GM12878 (cell line): ENCODE measurements around the gene RPL10. TPM values are rescaled to one million over a fixed set of nuclear protein-coding genes. Genes with fewer than 3 reads are reported as not detected.
A peak's percentile ranks its signal among the peaks of the same experiment; 100 is the strongest.
"Not testable (repeated sequence)": the region's sequence is repeated elsewhere in the genome, so short reads cannot be mapped to it uniquely, and the experiment has no call there.

Experiments used
- ATAC-seq: fragments of 200-7000 bp; cut with Tn5 transposase; 3 replicates; pipeline ENCODE4 v1.9.1; 2020; ENCODE audit warnings: mild to moderate bottlenecking, moderate library complexity
- BruUV-seq: library from RNA; stranded (reverse); fragments of 400-500 nt; replicated peaks from 2 replicates; lab custom pipeline; 2021; lab: Mats Ljungman, UMichigan
- CTCF ChIA-PET: fragments of 300-600 bp; sonication (Branson Sonifier 250); formaldehyde crosslinking; extraction: SDS; loops from one replicate; lab custom pipeline; 2021; ENCODE audit warnings: inconsistent platforms; lab: Yijun Ruan, JAX
- POLR2A ChIA-PET: fragments of 350-600 bp; formaldehyde crosslinking; extraction: SDS; loops from one replicate; lab custom pipeline; 2021; ENCODE audit warnings: inconsistent platforms; lab: Charles Lee
- RAD21 ChIA-PET: fragments of 300-600 bp; sonication (Branson Sonifier 250); formaldehyde crosslinking; loops from one replicate; lab custom pipeline; 2023; ENCODE audit warnings: antibody characterized with exemption; ENCODE audit not compliant: unreplicated experiment; lab: Charles Lee
- SMC1A ChIA-PET: fragments of 300-600 bp; sonication (Branson Sonifier 250); formaldehyde crosslinking; loops from one replicate; lab custom pipeline; 2023; ENCODE audit not compliant: unreplicated experiment, uncharacterized antibody; lab: Charles Lee
- DNase-seq: peaks from one replicate; pipeline ENCODE4 v3.0.0-alpha.2; 2011; ENCODE audit warnings: low read depth, low spot score
- FAIRE-seq: peaks from 3 replicates; lab custom pipeline; 2011; peaks lifted over from hg19 to GRCh38; lab: Jason Lieb, UNC
- H2AFZ ChIP-seq: 2 replicates; pipeline ENCODE4 v1.6.0; 2011; ENCODE audit warnings: low read depth, low read length, control low read depth; ENCODE audit not compliant: control insufficient read depth
- H3K27ac ChIP-seq: 2 replicates; pipeline ENCODE4 v1.5.1; 2011; ENCODE audit warnings: control low read depth; ENCODE audit not compliant: control insufficient read depth, insufficient read depth
- H3K27me3 ChIP-seq, 2 experiments: replicated peaks in 1 of 2; 2 replicates each; pipeline versions ENCODE4 v1.6.0 to v1.6.1; 2011; ENCODE audit warnings: low read length in 1 of 2; ENCODE audit not compliant: control insufficient read depth in 2 of 2, insufficient read depth in 2 of 2
- H3K36me3 ChIP-seq, 2 experiments: 2 replicates each; pipeline ENCODE4 v1.5.1; 2011; ENCODE audit warnings: low read length in 1 of 2; ENCODE audit not compliant: control insufficient read depth in 2 of 2, insufficient read depth in 2 of 2
- H3K4me1 ChIP-seq: 2 replicates; pipeline ENCODE4 v1.6.1; 2011; ENCODE audit warnings: mild to moderate bottlenecking, low read length, moderate library complexity, mixed read lengths; ENCODE audit not compliant: control insufficient read depth, insufficient read depth
- H3K4me2 ChIP-seq: 2 replicates; pipeline ENCODE4 v1.6.0; 2011; ENCODE audit warnings: control low read depth; ENCODE audit not compliant: control insufficient read depth, insufficient read depth
- H3K4me3 ChIP-seq: fragments of 200-600 bp; sonication (generic); 2 replicates; pipeline ENCODE4 v1.5.1; 2016
- H3K79me2 ChIP-seq: 2 replicates; pipeline ENCODE4 v1.6.0; 2011; ENCODE audit warnings: low read length; ENCODE audit not compliant: control insufficient read depth, insufficient read depth
- H3K9ac ChIP-seq: 2 replicates; pipeline ENCODE4 v1.8.0; 2011; ENCODE audit warnings: low read length, control low read depth, mixed read lengths; ENCODE audit not compliant: control insufficient read depth, insufficient read depth
- H3K9me3 ChIP-seq: replicated peaks from 3 replicates; pipeline ENCODE4 v1.5.1; 2011; ENCODE audit warnings: mild to moderate bottlenecking, low read length; ENCODE audit not compliant: control insufficient read depth, insufficient read depth
- H4K20me1 ChIP-seq: 2 replicates; pipeline ENCODE4 v1.6.0; 2011; ENCODE audit not compliant: control insufficient read depth, insufficient read depth
- PAX5 ChIP-seq: IDR thresholded peaks from 2 replicates; pipeline ENCODE4 v1.6.1; 2011; ENCODE audit warnings: low read depth, low read length, borderline replicate concordance
- WGBS: methylation state at CpG from one replicate; pipeline ENCODE4 v1.1.6; 2016; ENCODE audit warnings: low lambda C conversion rate; ENCODE audit not compliant: insufficient replicate concordance, insufficient coverage; ENCODE audit errors: missing lambda C conversion rate; 5-methylcytosine and 5-hydroxymethylcytosine counted together
- in situ Hi-C: fragments of 300-500 bp; cut with MboI; formaldehyde crosslinking; loops from 9 replicates; pipeline ENCODE4 v1.14.3; 2018; ENCODE audit warnings: mixed read lengths
- intact Hi-C: fragments of 100-400 bp; cut with micrococcal nuclease; formaldehyde crosslinking; loops from one replicate; pipeline ENCODE4 v1.14.2; 2022; ENCODE audit not compliant: unreplicated experiment
- polyA plus RNA-seq, 11 experiments: library from polyadenylated mRNA; depleted of rRNA in 4 of 11; unstranded in 6 of 11; stranded (reverse) in 5 of 11; fragments of >200 nt; fragmentation: Nextera tagmentation in 4 of 11; fragmentation: Illumina TruSeq in 1 of 11; extraction: Ambion mirVana in 4 of 11; extraction: Trizol in 1 of 11; gene quantifications; 1 replicate in 1 of 11; 2 replicates in 10 of 11; pipeline versions ENCODE4 v1.2.1 to v1.2.3, GENCODE V29; 2011 to 2016; ENCODE audit warnings: inconsistent platforms in 2 of 11, missing spikeins in 2 of 11, low read depth in 1 of 11
- total RNA-seq, 4 experiments: library from RNA; depleted of rRNA in 3 of 4; stranded (reverse); fragments of >200 nt in 3 of 4; fragmentation: Illumina TruSeq in 1 of 4; extraction: Trizol in 1 of 4; gene quantifications; 2 replicates each; pipeline versions ENCODE4 v1.2.1 to v1.2.3, GENCODE V29; 2013 to 2021
- TF ChIP-seq, protein P1 (sequence below), 3 experiments: IDR thresholded peaks in 2 of 3; conservative IDR thresholded peaks in 1 of 3; 2 replicates each; pipeline ENCODE4 v1.5.1; 2011; ENCODE audit warnings: low read depth in 3 of 3, low read length in 3 of 3, mild to moderate bottlenecking in 3 of 3, control low read depth in 2 of 3, moderate library complexity in 2 of 3, inconsistent platforms in 1 of 3, mixed read lengths in 1 of 3; ENCODE audit not compliant: control insufficient read depth in 2 of 3, insufficient read depth in 1 of 3; ENCODE audit errors: extremely low read depth in 1 of 3

The RPL10 gene
- total and polyA plus RNA-seq, 10 of the 15 experiments (the other 5 are each of a cell fraction or from before 2014, with no cell fraction given): 1,938 to 7,222 (median 4,494) TPM

DNA sequence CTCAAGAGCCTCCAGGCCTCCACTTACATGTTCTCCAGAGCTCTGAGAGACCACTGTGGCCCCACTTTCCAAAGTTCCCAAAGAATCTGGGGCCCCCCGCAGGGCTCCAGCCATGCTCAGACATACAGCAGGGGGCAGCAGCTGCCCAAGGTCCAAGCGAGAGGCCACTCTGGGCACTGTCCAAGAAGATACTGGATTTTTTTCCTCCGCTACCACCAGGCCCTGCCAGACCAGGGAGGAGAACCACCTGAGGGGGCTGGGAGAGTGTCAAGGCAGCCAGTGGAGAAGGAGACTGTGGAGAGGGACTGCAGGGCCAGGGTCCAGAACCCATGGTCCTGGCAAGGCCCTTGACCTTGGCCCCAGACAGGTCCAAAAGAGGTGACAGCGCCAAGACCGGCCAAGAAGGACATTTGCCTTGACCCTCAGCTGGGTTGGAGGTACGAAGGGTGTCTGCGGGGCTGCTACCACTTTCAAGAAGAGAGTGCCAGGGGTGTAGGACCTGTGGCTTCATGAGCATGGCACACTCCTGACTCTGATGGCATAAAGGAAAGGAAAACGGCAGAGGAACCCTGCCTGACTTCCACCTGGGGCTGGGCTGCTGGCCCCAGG is 13.8 kb upstream of the RPL10 start:
- DNase-seq: no peak
- WGBS: 51% methylated on average over 8 of the region's 8 CpGs
- ChIA-PET RAD21 (interaction anchor here (2.0 kb wide), 1 partner anchor 11 kb away, joined by 10 read pairs; the partner anchor contains the start of gene FLNA), SMC1A (no interaction called here), CTCF (no interaction called here), POLR2A (interaction anchor here (1.4 kb wide), 1 partner anchor 10 kb away, joined by 6 read pairs; the partner anchor contains the start of gene FLNA)
- in situ Hi-C loops: no loop called here
- H3K9ac ChIP-seq: no peak overlapping the region
- no peaks in the 10 kb centered on the region for H3K27me3 ChIP-seq
- no peak overlapping the region for H2AFZ ChIP-seq
- TF ChIP-seq, protein P1, sequence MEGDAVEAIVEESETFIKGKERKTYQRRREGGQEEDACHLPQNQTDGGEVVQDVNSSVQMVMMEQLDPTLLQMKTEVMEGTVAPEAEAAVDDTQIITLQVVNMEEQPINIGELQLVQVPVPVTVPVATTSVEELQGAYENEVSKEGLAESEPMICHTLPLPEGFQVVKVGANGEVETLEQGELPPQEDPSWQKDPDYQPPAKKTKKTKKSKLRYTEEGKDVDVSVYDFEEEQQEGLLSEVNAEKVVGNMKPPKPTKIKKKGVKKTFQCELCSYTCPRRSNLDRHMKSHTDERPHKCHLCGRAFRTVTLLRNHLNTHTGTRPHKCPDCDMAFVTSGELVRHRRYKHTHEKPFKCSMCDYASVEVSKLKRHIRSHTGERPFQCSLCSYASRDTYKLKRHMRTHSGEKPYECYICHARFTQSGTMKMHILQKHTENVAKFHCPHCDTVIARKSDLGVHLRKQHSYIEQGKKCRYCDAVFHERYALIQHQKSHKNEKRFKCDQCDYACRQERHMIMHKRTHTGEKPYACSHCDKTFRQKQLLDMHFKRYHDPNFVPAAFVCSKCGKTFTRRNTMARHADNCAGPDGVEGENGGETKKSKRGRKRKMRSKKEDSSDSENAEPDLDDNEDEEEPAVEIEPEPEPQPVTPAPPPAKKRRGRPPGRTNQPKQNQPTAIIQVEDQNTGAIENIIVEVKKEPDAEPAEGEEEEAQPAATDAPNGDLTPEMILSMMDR (IDR thresholded peaks at IDR 0.05 in 2 of 3, conservative IDR thresholded peaks at IDR 0.05 in 1 of 3; ENCODE audit: control insufficient read depth in 2 of 3, extremely low read depth in 1 of 3, insufficient read depth in 1 of 3, low read depth in 3 of 3, low read length in 3 of 3): peak in 1 of 3 experiments; percentile 14; a peak in 1 of 6 replicates
- no peak for TF ChIP-seq PAX5
- H3K79me2 ChIP-seq: peaks cover 12% of the 10 kb centered on the region
- no peak overlapping the region for H3K4me2 ChIP-seq
- intact Hi-C loops: no loop called here
- H3K4me3 ChIP-seq: no peak overlapping the region
- no peaks in the 10 kb centered on the region; the same call in 1 of the 2 replicates for H3K4me1 ChIP-seq
- no peak for ATAC-seq
- FAIRE-seq: no peak
- H3K36me3 ChIP-seq: no peaks in the 10 kb centered on the region; a peak in 1 of 4 replicates
- H4K20me1 ChIP-seq: no peaks in the 10 kb centered on the region
- no TSS peak for BruUV-seq
- H3K9me3 ChIP-seq: no peaks in the 10 kb centered on the region; the same call in 2 of the 3 replicates
- no peak overlapping the region for H3K27ac ChIP-seq

DNA sequence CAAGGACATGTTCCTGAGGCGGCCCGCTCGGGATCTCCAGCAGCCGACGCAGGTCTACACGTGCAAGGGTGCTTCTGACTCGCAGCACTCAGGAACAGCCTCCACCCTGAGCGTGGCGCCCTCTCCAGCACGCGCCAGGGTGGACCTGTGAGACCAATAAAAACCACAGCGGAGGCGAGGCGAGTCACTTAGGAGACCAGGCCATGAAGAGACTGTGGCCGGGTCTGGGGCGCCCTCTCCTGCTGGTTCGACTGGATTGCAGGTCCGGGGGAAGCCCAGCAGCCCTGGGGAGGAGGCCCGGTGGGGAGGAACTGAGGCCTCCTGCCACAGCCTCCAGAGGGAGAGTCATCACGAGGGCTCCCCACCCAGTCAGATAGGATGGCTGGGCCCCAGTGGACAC is 10.1 kb upstream of the RPL10 start:
- in situ Hi-C loops, H3K4me3 ChIP-seq, H3K27ac ChIP-seq, H3K27me3 ChIP-seq, H3K4me2 ChIP-seq, H3K79me2 ChIP-seq, BruUV-seq, H4K20me1 ChIP-seq, intact Hi-C loops, CTCF ChIA-PET, H3K9me3 ChIP-seq, H2AFZ ChIP-seq, H3K36me3 ChIP-seq, H3K4me1 ChIP-seq, RAD21 ChIA-PET, DNase-seq, SMC1A ChIA-PET, H3K9ac ChIP-seq, POLR2A ChIA-PET: not testable (repeated sequence)
- FAIRE-seq (peak; percentile 99), ATAC-seq (peak; percentile 57)
- WGBS: no CpG with 5 or more reads among the region's 20 CpGs

DNA sequence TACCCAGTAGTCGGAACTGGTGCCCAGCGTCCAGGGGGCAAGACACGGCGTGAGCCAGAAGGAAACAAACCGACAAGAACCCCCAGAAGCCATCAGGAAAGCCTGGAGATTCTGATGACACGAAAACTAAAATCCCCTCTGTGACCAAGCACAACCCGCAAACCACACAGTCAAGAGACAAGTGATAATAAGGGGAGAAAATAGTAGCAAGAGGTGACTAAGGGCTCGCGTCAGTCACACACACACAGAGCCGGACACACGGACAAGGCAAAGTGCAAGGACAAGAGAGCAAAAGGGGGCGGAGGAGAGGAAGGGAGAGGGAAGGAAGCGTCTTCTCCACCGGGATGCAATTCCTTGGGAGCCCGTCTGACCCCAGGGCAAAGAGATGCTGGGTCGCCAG is 9.5 kb upstream of the RPL10 start:
- H3K4me2 ChIP-seq, H3K9me3 ChIP-seq, H3K79me2 ChIP-seq, H2AFZ ChIP-seq, DNase-seq, SMC1A ChIA-PET, BruUV-seq, H4K20me1 ChIP-seq, H3K27ac ChIP-seq, intact Hi-C loops, H3K36me3 ChIP-seq, H3K9ac ChIP-seq, RAD21 ChIA-PET, H3K4me3 ChIP-seq, H3K27me3 ChIP-seq, CTCF ChIA-PET, POLR2A ChIA-PET, in situ Hi-C loops, H3K4me1 ChIP-seq: not testable (repeated sequence)
- ATAC-seq (peak; percentile 53), FAIRE-seq (peak; percentile 97)
- WGBS: no CpG with 5 or more reads among the region's 16 CpGs
